Measurements from ENCODE around the gene ADAMTS8.

ADAMTS8 gene

DNA sequence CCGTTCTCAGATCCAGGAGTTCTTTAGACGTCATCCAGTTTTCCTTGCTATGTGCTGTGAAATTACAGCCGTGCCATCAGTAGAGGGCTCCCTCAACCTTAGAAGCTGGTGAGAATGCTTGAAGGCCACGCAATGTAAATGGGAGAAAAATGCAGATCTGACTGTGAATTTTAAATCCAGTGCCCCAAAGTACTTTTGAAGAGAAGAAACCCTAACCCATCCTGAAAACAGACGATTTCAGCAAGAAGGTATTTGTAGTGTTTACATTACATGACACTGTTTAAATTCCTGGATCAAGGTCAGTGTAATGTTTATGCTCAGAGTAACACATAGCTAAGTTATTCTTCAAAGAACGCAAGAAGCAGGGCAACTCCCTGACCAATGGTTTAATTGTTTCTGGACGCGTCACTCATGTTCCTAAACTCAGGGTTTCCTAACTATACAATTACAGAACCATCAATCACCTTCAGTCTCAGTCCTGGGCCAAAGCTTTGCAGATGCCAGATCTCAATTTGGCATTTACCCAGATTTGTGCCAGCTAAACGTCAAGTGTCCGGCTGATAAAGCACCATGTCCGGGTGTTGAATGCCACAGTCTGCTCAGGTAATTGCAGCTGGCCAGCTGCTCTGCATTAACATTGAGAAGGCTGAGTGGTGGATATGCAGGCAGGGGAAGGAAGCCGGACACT, 38.2 kb downstream of the ADAMTS8 start:
- TF ChIP-seq, protein P1, sequence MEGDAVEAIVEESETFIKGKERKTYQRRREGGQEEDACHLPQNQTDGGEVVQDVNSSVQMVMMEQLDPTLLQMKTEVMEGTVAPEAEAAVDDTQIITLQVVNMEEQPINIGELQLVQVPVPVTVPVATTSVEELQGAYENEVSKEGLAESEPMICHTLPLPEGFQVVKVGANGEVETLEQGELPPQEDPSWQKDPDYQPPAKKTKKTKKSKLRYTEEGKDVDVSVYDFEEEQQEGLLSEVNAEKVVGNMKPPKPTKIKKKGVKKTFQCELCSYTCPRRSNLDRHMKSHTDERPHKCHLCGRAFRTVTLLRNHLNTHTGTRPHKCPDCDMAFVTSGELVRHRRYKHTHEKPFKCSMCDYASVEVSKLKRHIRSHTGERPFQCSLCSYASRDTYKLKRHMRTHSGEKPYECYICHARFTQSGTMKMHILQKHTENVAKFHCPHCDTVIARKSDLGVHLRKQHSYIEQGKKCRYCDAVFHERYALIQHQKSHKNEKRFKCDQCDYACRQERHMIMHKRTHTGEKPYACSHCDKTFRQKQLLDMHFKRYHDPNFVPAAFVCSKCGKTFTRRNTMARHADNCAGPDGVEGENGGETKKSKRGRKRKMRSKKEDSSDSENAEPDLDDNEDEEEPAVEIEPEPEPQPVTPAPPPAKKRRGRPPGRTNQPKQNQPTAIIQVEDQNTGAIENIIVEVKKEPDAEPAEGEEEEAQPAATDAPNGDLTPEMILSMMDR (IDR thresholded peaks at IDR 0.05; ENCODE audit: low read depth, low read length): peak; percentile 64
- no peak overlapping the region for H3K4me3 ChIP-seq (replicated peaks in 1 of 2; ENCODE audit: low read depth in 2 of 2, low read length in 2 of 2)
- peak; percentile 82 for DNase-seq (ENCODE audit: low read depth in 2 of 2)

GRCh38 chr11:130389335-130389935, 39.0 kb downstream of the ADAMTS8 start:
- TF ChIP-seq, protein P1 (IDR thresholded peaks at IDR 0.05; ENCODE audit: low read depth, low read length): no peak
- no peak overlapping the region for H3K4me3 ChIP-seq (replicated peaks in 1 of 2; ENCODE audit: low read depth in 2 of 2, low read length in 2 of 2)

GRCh38 chr11:130388607-130389205, 39.7 kb downstream of the ADAMTS8 start:
- TF ChIP-seq, protein P1 (IDR thresholded peaks at IDR 0.05; ENCODE audit: low read depth, low read length): no peak
- H3K4me3 ChIP-seq (replicated peaks in 1 of 2; ENCODE audit: low read depth in 2 of 2, low read length in 2 of 2): no peak overlapping the region
- DNase-seq (ENCODE audit: low read depth in 2 of 2): no peak

More at GRCh38 chr11:130389335-130389935, 39.0 kb downstream of the ADAMTS8 start:
- DNase-seq (ENCODE audit: low read depth in 2 of 2): peak; percentile 13 to 16

DNA sequence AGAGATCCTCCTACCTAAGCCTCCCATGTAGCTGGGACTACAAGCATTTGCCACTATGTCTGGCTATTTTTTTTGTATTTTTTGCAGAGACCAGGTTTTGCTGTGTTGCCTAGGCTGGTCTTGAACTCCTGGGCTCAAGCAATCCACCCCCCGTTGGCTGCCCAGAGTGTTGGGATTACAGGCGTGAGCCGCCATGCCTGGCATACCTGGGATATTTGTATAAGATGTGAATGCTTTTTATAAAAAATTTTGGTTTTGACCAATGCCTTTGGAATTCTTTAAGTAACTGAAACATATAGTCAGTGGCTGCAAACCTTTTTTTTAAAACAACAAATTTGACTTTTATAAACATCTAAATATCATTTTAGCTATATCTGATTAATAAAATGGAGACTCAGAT, 42.4 kb downstream of the ADAMTS8 start:
- peak in 1 of 2 donors; percentile 20 for DNase-seq (ENCODE audit: low read depth in 2 of 2)
- TF ChIP-seq, protein P1 (IDR thresholded peaks at IDR 0.05; ENCODE audit: low read depth, low read length): no peak
- no peak overlapping the region for H3K4me3 ChIP-seq (replicated peaks in 1 of 2; ENCODE audit: low read depth in 2 of 2, low read length in 2 of 2)

- no peak overlapping the region for H3K4me3 ChIP-seq (replicated peaks in 1 of 2; ENCODE audit: low read depth in 2 of 2, low read length in 2 of 2)
- TF ChIP-seq, protein P1 (IDR thresholded peaks at IDR 0.05; ENCODE audit: low read depth, low read length): no peak
- peak; percentile 67 to 71 for DNase-seq (ENCODE audit: low read depth in 2 of 2)
Observed at GRCh38 chr11:130383344-130384211, 44.8 kb downstream of the ADAMTS8 start.

DNA sequence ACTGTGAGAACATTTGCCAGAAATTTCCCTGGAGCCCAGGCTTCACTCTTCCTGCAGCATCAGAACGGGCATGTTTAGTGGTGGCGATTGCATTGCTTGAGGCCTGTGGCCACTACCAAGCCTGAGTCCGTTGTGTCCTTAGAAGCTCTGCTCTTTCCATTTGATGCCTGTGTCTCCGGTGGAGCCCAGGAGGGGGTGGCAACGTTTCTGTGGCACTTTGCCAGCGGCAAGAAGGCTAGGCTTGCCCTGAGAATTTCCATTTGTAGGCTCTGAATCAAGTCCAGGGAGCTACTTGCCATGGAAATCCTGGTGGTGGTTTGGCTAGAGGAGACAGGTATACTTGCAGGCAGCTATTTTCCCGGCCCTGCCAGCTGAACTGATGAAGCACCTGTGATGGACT, 47.1 kb downstream of the ADAMTS8 start:
- DNase-seq (ENCODE audit: low read depth in 2 of 2): peak in 1 of 2 donors; percentile 10
- TF ChIP-seq, protein P1 (IDR thresholded peaks at IDR 0.05; ENCODE audit: low read depth, low read length): no peak
- no peak overlapping the region for H3K4me3 ChIP-seq (replicated peaks in 1 of 2; ENCODE audit: low read depth in 2 of 2, low read length in 2 of 2)

All from cardiac fibroblast (primary cell).